ENCODE data around the gene NOP56.

Gene NOP56

DNA sequence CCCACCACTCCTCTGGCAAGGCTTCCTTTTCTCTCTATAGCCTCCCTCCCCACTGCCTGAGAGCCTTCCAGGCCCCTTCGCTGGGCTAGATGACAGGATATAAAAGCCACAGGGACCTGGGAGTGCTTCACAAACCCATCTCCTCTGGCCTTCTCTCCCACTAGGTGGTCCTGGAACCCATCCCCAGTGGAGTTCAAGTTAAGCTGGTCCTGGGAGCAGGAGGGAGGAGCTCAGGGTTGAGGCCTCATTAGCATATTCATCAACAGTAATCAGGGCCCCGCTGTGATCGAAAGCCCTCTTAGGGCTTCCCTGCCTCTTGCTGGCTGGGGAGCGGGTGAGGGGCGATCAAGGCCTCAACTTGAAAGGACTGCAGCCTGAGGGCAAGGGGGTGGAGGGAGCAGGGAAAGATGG lies 49.2 kb downstream of the NOP56 start:
- DNase-seq (ENCODE audit: low read depth, low spot score): no peak

DNA sequence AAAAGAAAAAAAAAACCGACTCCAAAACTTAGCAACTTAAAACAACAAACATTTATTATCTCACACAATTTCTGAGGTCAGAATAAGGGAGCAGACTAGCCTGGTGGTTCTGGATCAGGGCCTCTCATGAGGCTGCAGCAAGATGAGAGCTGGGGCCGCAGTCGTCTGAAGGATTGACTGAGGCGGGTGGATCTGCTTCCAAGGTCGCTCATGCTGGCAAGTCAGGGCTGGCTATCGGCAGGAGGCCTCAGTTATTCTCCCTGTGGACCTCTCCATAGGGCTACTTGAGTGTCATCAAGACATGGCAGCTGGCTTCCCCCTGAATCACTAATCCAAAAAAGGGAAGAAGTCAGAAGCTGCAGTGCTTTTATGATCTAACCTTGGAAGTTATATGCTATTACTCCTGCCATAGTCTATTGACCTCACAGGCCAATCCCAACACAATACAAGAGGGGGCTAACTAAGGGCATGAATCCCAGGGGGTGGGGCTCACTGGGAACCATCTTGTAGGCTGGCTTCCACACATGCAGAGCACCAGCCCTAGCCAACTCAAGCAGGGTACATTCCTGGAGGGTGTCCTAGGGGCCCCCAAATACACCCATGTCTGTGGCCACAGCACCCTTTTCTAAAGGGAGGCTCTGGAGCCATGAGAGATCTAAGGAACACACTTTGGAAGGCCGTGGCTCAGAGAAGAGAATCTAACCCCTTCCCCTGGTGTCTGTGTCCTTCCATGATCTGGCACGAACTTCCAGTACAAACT lies 51.5 kb downstream of the NOP56 start:
- no peak for DNase-seq (ENCODE audit: low read depth, low spot score)

DNA sequence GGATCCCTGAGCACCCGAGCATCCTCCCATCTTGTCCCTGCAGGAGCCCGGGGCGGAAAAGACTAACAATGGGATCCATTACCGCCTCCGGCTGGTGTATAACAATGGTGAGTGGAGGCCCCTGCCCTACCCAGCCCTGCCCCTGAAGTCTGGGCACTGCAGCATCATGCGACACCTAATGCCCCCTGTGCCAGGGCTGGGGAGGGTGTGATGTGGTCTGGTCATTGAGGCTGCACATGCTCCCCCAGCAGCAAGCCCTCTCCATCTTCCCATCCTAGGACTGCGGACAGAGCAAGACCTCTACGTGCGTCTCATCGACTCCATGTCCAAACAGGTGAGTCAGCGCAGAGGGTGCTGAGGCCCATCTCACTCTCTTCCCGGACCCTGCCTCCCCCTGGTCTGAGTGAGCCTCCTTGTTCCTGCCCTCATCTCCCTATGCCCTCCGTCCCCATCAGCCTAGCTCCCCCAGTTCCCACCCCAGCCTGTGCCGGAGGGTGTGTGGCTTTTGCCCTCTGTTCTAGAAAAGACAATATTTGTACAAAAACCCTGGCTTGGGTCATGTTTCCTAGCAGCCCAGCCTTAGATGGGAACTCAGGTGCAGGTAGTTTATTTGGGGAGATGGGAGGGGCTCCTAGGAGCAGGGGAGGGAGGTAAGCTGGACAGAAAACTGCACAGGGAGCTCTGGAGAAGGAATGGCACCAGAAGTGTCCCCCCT lies 53.7 kb downstream of the NOP56 start:
- DNase-seq (ENCODE audit: low read depth, low spot score): no peak

DNA sequence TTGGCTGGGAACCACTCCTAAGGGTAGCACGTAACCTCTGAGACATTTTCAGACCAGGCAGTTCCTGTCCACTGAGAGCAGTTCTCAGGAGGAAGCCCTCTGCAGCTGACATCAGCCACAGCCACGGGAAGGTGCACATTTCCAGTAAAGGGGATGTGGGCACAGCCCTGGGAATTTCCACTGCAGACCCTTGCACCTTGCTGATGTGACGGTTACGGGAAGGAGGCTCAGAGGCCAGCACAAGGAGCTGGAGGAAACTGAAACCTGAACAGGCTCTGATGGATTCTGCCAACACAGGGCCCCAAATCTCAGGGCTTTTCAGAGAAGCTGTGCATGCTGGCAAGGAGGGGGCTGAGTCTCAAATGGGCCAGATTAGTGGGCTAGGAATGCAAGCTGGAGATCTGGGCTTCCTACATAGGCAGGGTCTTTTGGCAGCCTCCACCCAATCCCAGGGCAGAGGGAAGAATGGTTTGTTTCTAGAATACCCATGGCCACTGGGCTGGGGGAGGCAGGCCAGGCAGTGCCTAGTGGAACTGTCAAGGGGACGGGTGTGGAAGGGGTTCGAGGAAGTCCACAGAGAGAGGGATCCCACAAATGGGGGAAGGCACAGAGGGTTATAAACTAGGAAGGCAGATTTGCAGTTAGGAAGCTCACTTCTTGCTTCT lies 54.4 kb downstream of the NOP56 start:
- no peak for DNase-seq (ENCODE audit: low read depth, low spot score)

- DNase-seq (ENCODE audit: low read depth, low spot score): no peak
Observed at GRCh38 chr20:2707353-2708072, 55.1 kb downstream of the NOP56 start.

Measured in activated CD4-positive, CD25-positive, alpha-beta regulatory T cell treated with anti-CD3 and anti-CD28 coated beads, Interleukin-2, amount 50 U/mL, for 16 hours (primary cell).